Measurements from ENCODE around the gene OR10H5.
"Not testable (repeated sequence)": the region's sequence is repeated elsewhere in the genome, so short reads cannot be mapped to it uniquely, and the experiment has no call there.

Gene OR10H5

DNA sequence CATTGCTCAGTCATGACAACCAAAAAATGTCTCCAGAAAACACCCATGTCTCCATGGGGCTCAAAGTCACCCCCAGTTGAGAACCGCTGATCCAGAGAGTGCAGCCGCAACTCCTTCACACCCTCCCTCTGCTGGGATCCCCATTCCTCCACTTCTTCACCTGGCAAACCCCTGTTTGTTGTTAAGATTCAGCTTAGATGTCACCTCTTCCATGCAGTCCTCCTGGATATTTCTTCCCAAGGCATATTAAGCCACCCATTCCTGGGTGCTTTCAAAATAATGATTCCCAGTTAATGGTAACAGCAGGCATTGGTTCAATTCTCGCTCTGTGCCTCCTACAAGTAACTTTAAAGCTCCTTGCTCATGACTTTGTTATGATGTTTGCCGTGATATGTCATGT is 24.0 kb downstream of the OR10H5 start:
- DNase-seq (ENCODE audit: low read depth), result no peak

- no peak for DNase-seq (ENCODE audit: low read depth)
Observed at GRCh38 chr19:15812060-15812722, 24.7 kb downstream of the OR10H5 start.

GRCh38 chr19:15813916-15814315 is 26.5 kb downstream of the OR10H5 start:
- DNase-seq (ENCODE audit: low read depth), result no peak

GRCh38 chr19:15815306-15815705 is 27.8 kb downstream of the OR10H5 start, which contains the start of gene OR10H1:
Gene OR10H1 (minus strand): TSS chr19:15815664. CDS start chr19:15808037, 7,627 bp downstream.
- no peak for DNase-seq (ENCODE audit: low read depth)

- no peak for DNase-seq (ENCODE audit: low read depth)
Observed at GRCh38 chr19:15820646-15821045, 33.2 kb downstream of the OR10H5 start.

DNA sequence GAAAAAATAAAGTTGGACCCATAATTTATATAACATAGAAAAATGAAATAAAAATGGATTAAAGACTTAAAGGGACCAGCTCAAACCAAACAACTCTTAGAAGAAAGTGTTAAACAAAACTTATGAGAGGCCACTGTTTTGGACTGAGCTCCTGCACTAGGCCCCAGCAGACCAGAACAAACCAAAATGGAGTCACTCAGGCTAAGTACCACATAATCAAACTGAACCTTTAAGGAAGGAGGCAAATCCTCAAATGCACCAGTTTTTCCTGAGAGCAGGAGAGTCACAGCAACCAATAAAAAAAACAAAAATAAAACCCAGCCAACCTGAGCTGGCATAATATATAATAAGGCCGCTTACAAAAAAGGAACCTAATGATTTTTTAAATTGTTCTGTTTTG is 38.3 kb downstream of the OR10H5 start:
- DNase-seq (ENCODE audit: low read depth), result no peak

GRCh38 chr19:15828121-15828610 is 40.7 kb downstream of the OR10H5 start:
- no peak for DNase-seq (ENCODE audit: low read depth)

- DNase-seq (ENCODE audit: low read depth), result not testable (repeated sequence)
Observed at GRCh38 chr19:15828611-15829305, 41.3 kb downstream of the OR10H5 start.

GRCh38 chr19:15829306-15829698 is 41.8 kb downstream of the OR10H5 start:
- no peak for DNase-seq (ENCODE audit: low read depth)

- DNase-seq (ENCODE audit: low read depth), result no peak
Observed at GRCh38 chr19:15829786-15830185, 42.3 kb downstream of the OR10H5 start.

DNA sequence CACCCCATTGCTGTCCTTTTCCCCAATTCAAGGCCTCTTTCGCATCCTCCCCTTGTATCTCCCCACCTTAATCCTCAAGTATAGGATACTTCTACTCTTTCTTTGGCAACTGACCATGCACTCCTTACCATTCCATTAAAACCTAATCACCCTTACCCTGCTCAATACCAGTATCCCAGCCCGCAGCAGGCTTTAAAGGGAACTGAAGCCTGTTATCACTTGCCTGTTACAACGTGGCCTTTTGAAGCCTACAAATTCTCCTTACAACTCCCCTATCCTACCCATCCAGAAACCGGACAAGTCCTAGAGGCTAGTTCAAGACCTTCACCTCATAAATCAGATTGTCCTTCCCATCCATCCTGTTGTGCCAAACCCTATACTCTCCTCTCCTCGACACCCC is 44.2 kb downstream of the OR10H5 start:
- no peak for DNase-seq (ENCODE audit: low read depth)

DNA sequence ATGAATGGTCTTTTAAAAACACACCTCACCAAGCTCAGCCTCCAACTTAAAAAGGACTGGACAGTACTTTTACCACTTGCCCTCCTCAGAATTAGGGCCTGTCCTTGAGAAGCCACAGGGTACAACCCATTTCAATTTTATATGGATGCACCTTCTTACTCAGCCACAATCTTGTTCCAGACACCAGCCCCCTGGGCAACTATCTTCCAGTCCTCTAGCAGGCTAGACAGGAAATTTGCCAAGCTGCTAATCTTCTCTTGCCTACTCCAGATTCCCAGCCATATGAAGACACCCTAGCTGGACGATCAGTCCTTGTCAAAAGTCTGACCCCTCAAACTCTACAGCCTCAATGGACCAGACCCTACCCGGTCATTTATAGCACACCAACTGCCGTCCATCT is 46.8 kb downstream of the OR10H5 start:
- not testable (repeated sequence) for DNase-seq (ENCODE audit: low read depth)

DNA sequence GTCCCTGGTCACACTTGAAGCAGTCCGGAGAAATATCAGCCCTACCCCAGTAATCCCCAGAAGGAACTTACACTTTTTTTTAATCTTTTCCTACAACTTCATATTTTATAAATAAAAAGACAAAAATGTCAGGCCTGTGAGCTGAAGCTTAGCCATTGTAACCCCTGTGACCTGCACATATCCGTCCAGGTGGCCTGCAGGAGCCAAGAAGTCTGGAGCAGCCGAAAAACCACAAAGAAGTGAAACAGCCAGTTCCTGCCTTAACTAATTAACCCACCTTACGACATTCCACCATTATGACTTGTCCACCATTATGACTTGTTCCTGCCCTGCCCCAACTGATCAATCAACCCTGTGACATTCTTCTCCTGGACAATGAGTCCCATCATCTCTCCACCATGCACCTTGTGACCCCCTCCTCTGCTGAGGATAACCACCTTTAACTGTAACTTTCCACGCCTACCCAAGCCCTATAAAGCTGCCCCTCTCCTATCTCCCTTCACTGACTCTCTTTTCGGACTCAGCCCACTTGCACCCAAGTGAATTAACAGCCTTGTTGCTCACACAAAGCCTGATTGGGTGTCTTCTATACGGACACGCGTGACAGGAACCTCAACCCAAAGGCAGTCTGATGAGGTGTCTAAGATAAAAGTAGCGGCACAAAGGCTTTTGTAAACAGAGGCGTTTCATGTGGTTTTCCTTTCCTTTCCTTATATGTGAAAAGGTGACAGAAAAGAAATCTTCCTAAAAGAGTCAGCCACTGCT is 48.3 kb downstream of the OR10H5 start:
- peak; percentile 26 for DNase-seq (ENCODE audit: low read depth)

GRCh38 chr19:15836330-15837220 is 49.1 kb downstream of the OR10H5 start:
- peak; percentile 87 for DNase-seq (ENCODE audit: low read depth)

GRCh38 chr19:15837221-15837731 is 49.8 kb downstream of the OR10H5 start:
- DNase-seq (ENCODE audit: low read depth), result no peak

GRCh38 chr19:15838351-15838750 is 50.9 kb downstream of the OR10H5 start:
- DNase-seq (ENCODE audit: low read depth), result no peak

DNA sequence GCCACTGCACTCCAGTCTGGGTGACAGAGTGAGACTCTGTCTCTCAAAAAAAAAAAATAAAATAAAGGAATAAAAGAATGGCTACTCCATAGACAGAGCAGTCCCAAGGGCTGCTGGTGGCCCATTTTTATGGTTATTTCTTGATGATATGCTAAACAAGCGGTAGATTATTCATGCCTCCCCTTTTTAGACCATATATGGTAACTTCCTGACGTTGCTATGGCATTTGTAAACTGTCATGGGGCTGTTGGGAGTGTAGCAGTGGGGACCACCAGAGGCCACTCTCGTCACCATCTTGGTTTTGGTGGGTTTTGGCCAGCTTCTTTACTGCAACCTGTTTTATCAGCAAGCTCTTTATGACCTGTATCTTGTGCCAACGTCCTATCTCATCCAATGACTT is 52.4 kb downstream of the OR10H5 start:
- not testable (repeated sequence) for DNase-seq (ENCODE audit: low read depth)

DNA sequence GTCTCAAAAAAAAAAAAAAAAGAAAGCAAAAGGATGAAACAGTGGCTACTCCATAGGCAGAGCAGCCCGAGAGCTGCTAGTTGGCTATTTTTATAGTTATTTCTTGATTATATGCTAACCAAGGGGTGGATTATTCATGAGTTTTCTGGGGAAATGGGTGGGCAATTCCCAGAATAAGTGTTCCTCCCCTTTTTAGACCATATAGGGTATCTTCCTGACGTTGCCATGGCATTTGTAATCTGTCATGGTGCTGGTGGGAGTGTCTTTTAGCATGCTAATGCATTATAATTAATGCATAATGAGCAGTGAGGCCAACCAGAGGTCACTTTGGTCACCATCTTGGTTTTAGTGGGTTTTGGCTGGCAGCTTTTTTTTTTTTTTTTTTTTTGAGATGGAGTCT is 53.4 kb downstream of the OR10H5 start:
- DNase-seq (ENCODE audit: low read depth), result no peak

DNA sequence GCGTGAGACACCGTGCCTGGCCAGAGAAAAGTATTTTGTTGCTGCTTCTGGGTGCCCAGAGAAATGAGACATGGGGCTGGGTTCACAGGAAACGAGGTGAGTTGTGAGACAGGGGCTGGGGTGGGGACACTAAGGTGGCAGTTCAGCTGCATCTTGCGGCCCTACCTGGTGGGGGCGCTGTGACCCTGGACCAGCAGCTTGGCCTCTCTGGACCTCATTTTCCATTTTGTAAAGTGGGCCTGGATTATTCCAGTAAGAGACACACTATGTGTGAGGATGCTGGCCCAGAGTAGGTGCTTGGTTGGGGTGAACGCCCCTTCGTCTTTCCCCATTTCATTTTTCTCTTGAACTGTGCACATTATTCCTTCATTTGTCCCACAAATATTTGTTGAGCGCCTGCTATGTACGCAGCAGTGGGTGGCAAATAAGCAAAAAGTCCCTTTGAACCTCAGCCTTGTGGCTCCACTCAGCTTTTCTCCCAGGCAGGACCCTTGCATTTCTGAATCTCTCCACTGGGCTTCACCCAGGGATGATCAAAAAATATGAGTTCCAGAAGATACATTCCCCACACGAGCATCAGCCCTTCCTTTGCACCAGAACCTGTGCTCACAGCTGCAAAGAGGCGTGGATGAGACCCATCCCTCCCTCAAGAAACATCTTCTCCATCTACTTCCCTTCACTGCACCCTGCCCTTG is 54.6 kb downstream of the OR10H5 start:
- no peak for DNase-seq (ENCODE audit: low read depth)

- DNase-seq (ENCODE audit: low read depth), result no peak
Observed at GRCh38 chr19:15843203-15843893, 55.9 kb downstream of the OR10H5 start.

Data from stimulated activated CD8-positive, alpha-beta memory T cell treated with anti-CD3 and anti-CD28 coated beads, Interleukin-12 subunit alpha, Interleukin-12 subunit beta, amount 100 ng/mL, for 4 hours (primary cell).